HUDEP-2 (cell line): Measurements from ENCODE around the gene TRMT10B.

Experiments
- DNase-seq, 76 experiments: peaks; one replicate each; lab custom pipeline; 2025; ENCODE audit not compliant: unreplicated experiment in 76 of 76; lab: John Stamatoyannopoulos, UW

TRMT10B gene

GRCh38 chr9:37753489-37754190 lies at the start of gene TRMT10B:
TRMT10B (plus strand) TSS chr9:37753805; CDS start chr9:37761932, 8,127 bp downstream.
- peak in 64 of 76 experiments; percentile 11 to 73 (median 51) for DNase-seq

- DNase-seq, result no peak
Measured at GRCh38 chr9:37705787-37706186, 47.8 kb upstream of the TRMT10B start.

- no peak for DNase-seq
Measured at GRCh38 chr9:37706290-37706689, 47.3 kb upstream of the TRMT10B start.

- no peak for DNase-seq
Measured at GRCh38 chr9:37707748-37708147, 45.9 kb upstream of the TRMT10B start.

- DNase-seq, result no peak
Measured at GRCh38 chr9:37710046-37710445, 43.6 kb upstream of the TRMT10B start.

GRCh38 chr9:37715260-37715659 lies 38.3 kb upstream of the TRMT10B start:
- DNase-seq, result no peak

- no peak for DNase-seq
Measured at GRCh38 chr9:37715991-37716505, 37.6 kb upstream of the TRMT10B start.

GRCh38 chr9:37719526-37719925 lies 34.1 kb upstream of the TRMT10B start:
- no peak for DNase-seq

- DNase-seq, result no peak
Measured at GRCh38 chr9:37727013-37727412, 26.6 kb upstream of the TRMT10B start.

GRCh38 chr9:37729499-37729898 lies 24.1 kb upstream of the TRMT10B start:
- no peak for DNase-seq

GRCh38 chr9:37730256-37730655 lies 23.3 kb upstream of the TRMT10B start:
- no peak for DNase-seq

- DNase-seq, result no peak
Measured at GRCh38 chr9:37730839-37731238, 22.8 kb upstream of the TRMT10B start.

- no peak for DNase-seq
Measured at GRCh38 chr9:37732086-37732741, 21.4 kb upstream of the TRMT10B start.

GRCh38 chr9:37732952-37733351 lies 20.7 kb upstream of the TRMT10B start:
- no peak for DNase-seq

- DNase-seq, result no peak
Measured at GRCh38 chr9:37739222-37739621, 14.4 kb upstream of the TRMT10B start.

- DNase-seq, result no peak
Measured at GRCh38 chr9:37740128-37740527, 13.5 kb upstream of the TRMT10B start.

- no peak for DNase-seq
Measured at GRCh38 chr9:37740631-37741328, 12.8 kb upstream of the TRMT10B start.

- no peak for DNase-seq
Measured at GRCh38 chr9:37745970-37746369, 7.6 kb upstream of the TRMT10B start.

- no peak for DNase-seq
Measured at GRCh38 chr9:37746448-37747270, 6.9 kb upstream of the TRMT10B start.

GRCh38 chr9:37747271-37747753 lies 6.3 kb upstream of the TRMT10B start:
- DNase-seq, result peak in 59 of 76 experiments; percentile 2 to 72 (median 36)
